ENCODE data around the gene RFPL2.

Gene RFPL2

GRCh38 chr22:32206774-32207758 lies 2.2 kb upstream of the RFPL2 start:
- no peaks in the 10 kb centered on the region for H3K36me3 ChIP-seq (ENCODE audit: control insufficient read depth, insufficient read depth, low read length)
- no peak overlapping the region for H3K27ac ChIP-seq (ENCODE audit: insufficient read depth, low read length, poor library complexity, severe bottlenecking)
- H3K4me1 ChIP-seq (ENCODE audit: control insufficient read depth, insufficient read depth, low read length, poor library complexity, severe bottlenecking) = peaks cover 29% of the 10 kb centered on the region
- no peaks in the 10 kb centered on the region for H3K27me3 ChIP-seq (replicated peaks; ENCODE audit: control insufficient read depth, insufficient read depth, low read length, poor library complexity, severe bottlenecking)
- no peak for DNase-seq
- no peak overlapping the region for H3K4me3 ChIP-seq (ENCODE audit: insufficient read depth, low read depth, low read length, poor library complexity, severe bottlenecking)
- no peaks in the 10 kb centered on the region for H3K9me3 ChIP-seq (ENCODE audit: control insufficient read depth, low read length)

GRCh38 chr22:32205974-32206773 lies 1.3 kb upstream of the RFPL2 start:
- H3K4me1 ChIP-seq (ENCODE audit: control insufficient read depth, insufficient read depth, low read length, poor library complexity, severe bottlenecking) = peaks cover 38% of the 10 kb centered on the region
- no peak overlapping the region for H3K27ac ChIP-seq (ENCODE audit: insufficient read depth, low read length, poor library complexity, severe bottlenecking)

GRCh38 chr22:32204040-32204855 lies 625 bp downstream of the RFPL2 start:
- peak in 1 of 3 donors; percentile 31 for DNase-seq
- H3K36me3 ChIP-seq (ENCODE audit: control insufficient read depth, insufficient read depth, low read length) = no peaks in the 10 kb centered on the region
- peak overlapping the region; percentile 24 for H3K27ac ChIP-seq (ENCODE audit: insufficient read depth, low read length, poor library complexity, severe bottlenecking)
- H3K4me1 ChIP-seq (ENCODE audit: control insufficient read depth, insufficient read depth, low read length, poor library complexity, severe bottlenecking) = peaks cover 46% of the 10 kb centered on the region
- no peaks in the 10 kb centered on the region for H3K27me3 ChIP-seq (replicated peaks; ENCODE audit: control insufficient read depth, insufficient read depth, low read length, poor library complexity, severe bottlenecking)
- no peaks in the 10 kb centered on the region for H3K9me3 ChIP-seq (ENCODE audit: control insufficient read depth, low read length)
- peak overlapping the region; percentile 57 for H3K4me3 ChIP-seq (ENCODE audit: insufficient read depth, low read depth, low read length, poor library complexity, severe bottlenecking)

More at GRCh38 chr22:32205974-32206773, 1.3 kb upstream of the RFPL2 start:
- Histone ChIP-seq H3K9me3 (ENCODE audit: control insufficient read depth, low read length) (no peaks in the 10 kb centered on the region), H3K36me3 (ENCODE audit: control insufficient read depth, insufficient read depth, low read length) (no peaks in the 10 kb centered on the region), H3K27me3 (replicated peaks; ENCODE audit: control insufficient read depth, insufficient read depth, low read length, poor library complexity, severe bottlenecking) (no peaks in the 10 kb centered on the region), H3K4me3 (ENCODE audit: insufficient read depth, low read depth, low read length, poor library complexity, severe bottlenecking) (no peak overlapping the region)
- DNase-seq = no peak

GRCh38 chr22:32203181-32204039 lies 1.5 kb downstream of the RFPL2 start:
- peaks cover 46% of the 10 kb centered on the region for H3K4me1 ChIP-seq (ENCODE audit: control insufficient read depth, insufficient read depth, low read length, poor library complexity, severe bottlenecking)
- peak overlapping the region; percentile 57 for H3K4me3 ChIP-seq (ENCODE audit: insufficient read depth, low read depth, low read length, poor library complexity, severe bottlenecking)
- no peaks in the 10 kb centered on the region for H3K36me3 ChIP-seq (ENCODE audit: control insufficient read depth, insufficient read depth, low read length)
- H3K27me3 ChIP-seq (replicated peaks; ENCODE audit: control insufficient read depth, insufficient read depth, low read length, poor library complexity, severe bottlenecking) = no peaks in the 10 kb centered on the region
- no peaks in the 10 kb centered on the region for H3K9me3 ChIP-seq (ENCODE audit: control insufficient read depth, low read length)
- H3K27ac ChIP-seq (ENCODE audit: insufficient read depth, low read length, poor library complexity, severe bottlenecking) = no peak overlapping the region
- DNase-seq = no peak

GRCh38 chr22:32202539-32203180 lies 2.2 kb downstream of the RFPL2 start:
- no peak for DNase-seq

GRCh38 chr22:32202161-32202538 lies 2.7 kb downstream of the RFPL2 start:
- H3K27me3 ChIP-seq (replicated peaks; ENCODE audit: control insufficient read depth, insufficient read depth, low read length, poor library complexity, severe bottlenecking) = no peaks in the 10 kb centered on the region
- no peak overlapping the region for H3K27ac ChIP-seq (ENCODE audit: insufficient read depth, low read length, poor library complexity, severe bottlenecking)
- DNase-seq = no peak
- H3K9me3 ChIP-seq (ENCODE audit: control insufficient read depth, low read length) = no peaks in the 10 kb centered on the region
- H3K36me3 ChIP-seq (ENCODE audit: control insufficient read depth, insufficient read depth, low read length) = no peaks in the 10 kb centered on the region
- H3K4me3 ChIP-seq (ENCODE audit: insufficient read depth, low read depth, low read length, poor library complexity, severe bottlenecking) = peak overlapping the region; percentile 57
- peaks cover 46% of the 10 kb centered on the region for H3K4me1 ChIP-seq (ENCODE audit: control insufficient read depth, insufficient read depth, low read length, poor library complexity, severe bottlenecking)

More at GRCh38 chr22:32202539-32203180, 2.2 kb downstream of the RFPL2 start:
- H3K36me3 ChIP-seq (ENCODE audit: control insufficient read depth, insufficient read depth, low read length) = no peaks in the 10 kb centered on the region
- H3K9me3 ChIP-seq (ENCODE audit: control insufficient read depth, low read length) = no peaks in the 10 kb centered on the region
- no peaks in the 10 kb centered on the region for H3K27me3 ChIP-seq (replicated peaks; ENCODE audit: control insufficient read depth, insufficient read depth, low read length, poor library complexity, severe bottlenecking)
- H3K4me3 ChIP-seq (ENCODE audit: insufficient read depth, low read depth, low read length, poor library complexity, severe bottlenecking) = peak overlapping the region; percentile 57
- no peak overlapping the region for H3K27ac ChIP-seq (ENCODE audit: insufficient read depth, low read length, poor library complexity, severe bottlenecking)
- H3K4me1 ChIP-seq (ENCODE audit: control insufficient read depth, insufficient read depth, low read length, poor library complexity, severe bottlenecking) = peaks cover 46% of the 10 kb centered on the region

- Histone ChIP-seq H3K4me1 (ENCODE audit: control insufficient read depth, insufficient read depth, low read length, poor library complexity, severe bottlenecking) (peaks cover 33% of the 10 kb centered on the region), H3K27me3 (replicated peaks; ENCODE audit: control insufficient read depth, insufficient read depth, low read length, poor library complexity, severe bottlenecking) (no peaks in the 10 kb centered on the region), H3K9me3 (ENCODE audit: control insufficient read depth, low read length) (no peaks in the 10 kb centered on the region), H3K4me3 (ENCODE audit: insufficient read depth, low read depth, low read length, poor library complexity, severe bottlenecking) (no peak overlapping the region), H3K27ac (ENCODE audit: insufficient read depth, low read length, poor library complexity, severe bottlenecking) (no peak overlapping the region), H3K36me3 (ENCODE audit: control insufficient read depth, insufficient read depth, low read length) (no peaks in the 10 kb centered on the region)
- DNase-seq = no peak
Measured at GRCh38 chr22:32200752-32201151, 4.1 kb downstream of the RFPL2 start.

- DNase-seq = no peak
Measured at GRCh38 chr22:32199961-32200360, 4.9 kb downstream of the RFPL2 start.

More at GRCh38 chr22:32199961-32200360, 4.9 kb downstream of the RFPL2 start:
- H3K9me3 ChIP-seq (ENCODE audit: control insufficient read depth, low read length) = no peaks in the 10 kb centered on the region
- H3K27ac ChIP-seq (ENCODE audit: insufficient read depth, low read length, poor library complexity, severe bottlenecking) = no peak overlapping the region
- peaks cover 33% of the 10 kb centered on the region for H3K4me1 ChIP-seq (ENCODE audit: control insufficient read depth, insufficient read depth, low read length, poor library complexity, severe bottlenecking)
- H3K4me3 ChIP-seq (ENCODE audit: insufficient read depth, low read depth, low read length, poor library complexity, severe bottlenecking) = no peak overlapping the region
- no peaks in the 10 kb centered on the region for H3K27me3 ChIP-seq (replicated peaks; ENCODE audit: control insufficient read depth, insufficient read depth, low read length, poor library complexity, severe bottlenecking)
- H3K36me3 ChIP-seq (ENCODE audit: control insufficient read depth, insufficient read depth, low read length) = no peaks in the 10 kb centered on the region

All from effector memory CD4-positive, alpha-beta T cell (primary cell).